Measurements from ENCODE around the gene EVL. TPM values are rescaled to one million over a fixed set of nuclear protein-coding genes. Genes with fewer than 3 reads are reported as not detected.
"Not testable (repeated sequence)": the region's sequence is repeated elsewhere in the genome, so short reads cannot be mapped to it uniquely, and the experiment has no call there.

EVL gene
- total and polyA plus RNA-seq, 2 donors, result 233 to 240 TPM

- H3K9me3 ChIP-seq (ENCODE audit: control insufficient read depth in 2 of 2, insufficient read depth in 1 of 2, low read length in 1 of 2); H3K36me3 ChIP-seq (ENCODE audit: control insufficient read depth in 2 of 2, insufficient read depth in 2 of 2, low read length in 1 of 2); H3K27me3 ChIP-seq (ENCODE audit: control insufficient read depth in 2 of 2, insufficient read depth in 1 of 2, low read length in 1 of 2); H3K4me3 ChIP-seq (ENCODE audit: low read length in 2 of 2); DNase-seq (ENCODE audit: low read depth in 6 of 9, low spot score in 9 of 9); H3K4me1 ChIP-seq (ENCODE audit: control insufficient read depth in 2 of 2, insufficient read depth in 2 of 2, low read length in 2 of 2); H3K27ac ChIP-seq (ENCODE audit: low read depth in 1 of 2, low read length in 1 of 2): not testable (repeated sequence)
- WGBS, result 95% methylated on average over 3 of the region's 4 CpGs
Measured at GRCh38 chr14:100181876-100182551, 116.8 kb downstream of the EVL start.

GRCh38 chr14:100187247-100187833 is 122.1 kb downstream of the EVL start:
- DNase-seq (ENCODE audit: low read depth in 6 of 9, low spot score in 9 of 9), result no peak
- no peaks in the 10 kb centered on the region for H3K27me3 ChIP-seq (ENCODE audit: control insufficient read depth in 2 of 2, insufficient read depth in 1 of 2, low read length in 1 of 2)
- H3K4me3 ChIP-seq (ENCODE audit: low read length in 2 of 2), result no peak overlapping the region
- H3K4me1 ChIP-seq (ENCODE audit: control insufficient read depth in 2 of 2, insufficient read depth in 2 of 2, low read length in 2 of 2), result peaks cover 0 to 3% of the 10 kb centered on the region in 2 donors
- 95% methylated on average over 12 of the region's 12 CpGs for WGBS
- no peaks in the 10 kb centered on the region for H3K36me3 ChIP-seq (ENCODE audit: control insufficient read depth in 2 of 2, insufficient read depth in 2 of 2, low read length in 1 of 2)
- H3K27ac ChIP-seq (ENCODE audit: low read depth in 1 of 2, low read length in 1 of 2), result no peak overlapping the region
- H3K9me3 ChIP-seq (ENCODE audit: control insufficient read depth in 2 of 2, insufficient read depth in 1 of 2, low read length in 1 of 2), result no peaks in the 10 kb centered on the region

- Histone ChIP-seq H3K36me3 (ENCODE audit: control insufficient read depth in 2 of 2, insufficient read depth in 2 of 2, low read length in 1 of 2) (no peaks in the 10 kb centered on the region), H3K27me3 (ENCODE audit: control insufficient read depth in 2 of 2, insufficient read depth in 1 of 2, low read length in 1 of 2) (no peaks in the 10 kb centered on the region), H3K4me3 (ENCODE audit: low read length in 2 of 2) (no peak overlapping the region), H3K9me3 (ENCODE audit: control insufficient read depth in 2 of 2, insufficient read depth in 1 of 2, low read length in 1 of 2) (no peaks in the 10 kb centered on the region), H3K27ac (ENCODE audit: low read depth in 1 of 2, low read length in 1 of 2) (no peak overlapping the region), H3K4me1 (ENCODE audit: control insufficient read depth in 2 of 2, insufficient read depth in 2 of 2, low read length in 2 of 2) (peaks cover 0 to 12% of the 10 kb centered on the region in 2 donors)
- no peak for DNase-seq (ENCODE audit: low read depth in 6 of 9, low spot score in 9 of 9)
- 97% methylated on average over 12 of the region's 12 CpGs for WGBS
Measured at GRCh38 chr14:100188392-100189030, 123.3 kb downstream of the EVL start.

GRCh38 chr14:100190126-100190525 is 124.9 kb downstream of the EVL start:
- Histone ChIP-seq H3K27ac (ENCODE audit: low read depth in 1 of 2, low read length in 1 of 2) (no peak overlapping the region), H3K4me3 (ENCODE audit: low read length in 2 of 2) (no peak overlapping the region), H3K27me3 (ENCODE audit: control insufficient read depth in 2 of 2, insufficient read depth in 1 of 2, low read length in 1 of 2) (no peaks in the 10 kb centered on the region), H3K9me3 (ENCODE audit: control insufficient read depth in 2 of 2, insufficient read depth in 1 of 2, low read length in 1 of 2) (no peaks in the 10 kb centered on the region), H3K36me3 (ENCODE audit: control insufficient read depth in 2 of 2, insufficient read depth in 2 of 2, low read length in 1 of 2) (no peaks in the 10 kb centered on the region), H3K4me1 (ENCODE audit: control insufficient read depth in 2 of 2, insufficient read depth in 2 of 2, low read length in 2 of 2) (peaks cover 0 to 14% of the 10 kb centered on the region in 2 donors)
- WGBS, result 98% methylated on average over 1 of the region's 1 CpG
- no peak for DNase-seq (ENCODE audit: low read depth in 6 of 9, low spot score in 9 of 9)

- Histone ChIP-seq H3K27me3 (ENCODE audit: control insufficient read depth in 2 of 2, insufficient read depth in 1 of 2, low read length in 1 of 2) (no peaks in the 10 kb centered on the region), H3K36me3 (ENCODE audit: control insufficient read depth in 2 of 2, insufficient read depth in 2 of 2, low read length in 1 of 2) (no peaks in the 10 kb centered on the region), H3K27ac (ENCODE audit: low read depth in 1 of 2, low read length in 1 of 2) (peak overlapping the region in 1 of 2 donors; percentile 59), H3K9me3 (ENCODE audit: control insufficient read depth in 2 of 2, insufficient read depth in 1 of 2, low read length in 1 of 2) (no peaks in the 10 kb centered on the region), H3K4me3 (ENCODE audit: low read length in 2 of 2) (no peak overlapping the region), H3K4me1 (ENCODE audit: control insufficient read depth in 2 of 2, insufficient read depth in 2 of 2, low read length in 2 of 2) (peaks cover 0 to 14% of the 10 kb centered on the region in 2 donors)
- no peak for DNase-seq (ENCODE audit: low read depth in 6 of 9, low spot score in 9 of 9)
- 94% methylated on average over 14 of the region's 14 CpGs for WGBS
Measured at GRCh38 chr14:100191584-100192249, 126.5 kb downstream of the EVL start.

- DNase-seq (ENCODE audit: low read depth in 6 of 9, low spot score in 9 of 9), result no peak
- peak overlapping the region; percentile 77 to 87 for H3K27ac ChIP-seq (ENCODE audit: low read depth in 1 of 2, low read length in 1 of 2)
- no peaks in the 10 kb centered on the region for H3K9me3 ChIP-seq (ENCODE audit: control insufficient read depth in 2 of 2, insufficient read depth in 1 of 2, low read length in 1 of 2)
- H3K4me3 ChIP-seq (ENCODE audit: low read length in 2 of 2), result peak overlapping the region; percentile 48 to 60
- H3K36me3 ChIP-seq (ENCODE audit: control insufficient read depth in 2 of 2, insufficient read depth in 2 of 2, low read length in 1 of 2), result no peaks in the 10 kb centered on the region
- no peaks in the 10 kb centered on the region for H3K27me3 ChIP-seq (ENCODE audit: control insufficient read depth in 2 of 2, insufficient read depth in 1 of 2, low read length in 1 of 2)
- peaks cover 0 to 14% of the 10 kb centered on the region in 2 donors for H3K4me1 ChIP-seq (ENCODE audit: control insufficient read depth in 2 of 2, insufficient read depth in 2 of 2, low read length in 2 of 2)
- 75% methylated on average over 21 of the region's 21 CpGs for WGBS
Measured at GRCh38 chr14:100192250-100192671, 127.0 kb downstream of the EVL start.

- peak; percentile 95 to 99 (median 98) for DNase-seq (ENCODE audit: low read depth in 6 of 9, low spot score in 9 of 9)
- H3K27ac ChIP-seq (ENCODE audit: low read depth in 1 of 2, low read length in 1 of 2), result peak overlapping the region; percentile 78 to 87
- H3K27me3 ChIP-seq (ENCODE audit: control insufficient read depth in 2 of 2, insufficient read depth in 1 of 2, low read length in 1 of 2), result no peaks in the 10 kb centered on the region
- peak overlapping the region; percentile 48 to 60 for H3K4me3 ChIP-seq (ENCODE audit: low read length in 2 of 2)
- H3K36me3 ChIP-seq (ENCODE audit: control insufficient read depth in 2 of 2, insufficient read depth in 2 of 2, low read length in 1 of 2), result no peaks in the 10 kb centered on the region
- no peaks in the 10 kb centered on the region for H3K9me3 ChIP-seq (ENCODE audit: control insufficient read depth in 2 of 2, insufficient read depth in 1 of 2, low read length in 1 of 2)
- H3K4me1 ChIP-seq (ENCODE audit: control insufficient read depth in 2 of 2, insufficient read depth in 2 of 2, low read length in 2 of 2), result peaks cover 0 to 14% of the 10 kb centered on the region in 2 donors
- WGBS, result 1% methylated on average over 62 of the region's 62 CpGs
Measured at GRCh38 chr14:100192672-100193416, 127.6 kb downstream of the EVL start.

All from thymus (tissue), 11 donors.